ENCODE data around the gene SPATA31E1.

SPATA31E1 gene

GRCh38 chr9:87864915-87865314 is 17.8 kb upstream of the SPATA31E1 start:
- no peak for DNase-seq

DNA sequence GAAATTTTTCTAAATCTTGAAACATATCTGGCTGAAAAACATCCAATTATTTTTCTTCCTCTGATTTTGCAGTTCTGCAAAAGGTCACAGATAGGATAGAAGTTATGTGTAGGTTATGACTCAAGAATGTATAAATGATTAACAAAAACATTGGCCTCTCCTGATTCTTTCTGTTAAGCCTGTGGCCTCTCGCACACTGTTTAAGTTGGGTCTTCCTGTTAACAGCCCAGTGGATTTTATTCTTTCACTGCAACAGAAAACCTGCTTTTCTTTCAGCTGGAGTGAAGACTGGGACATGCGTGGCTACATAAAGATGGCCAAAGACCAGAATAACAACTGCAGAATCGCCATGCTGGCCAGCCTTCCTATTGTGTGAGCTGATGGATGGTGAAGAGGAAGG is 17.1 kb upstream of the SPATA31E1 start:
- DNase-seq: no peak

GRCh38 chr9:87867391-87867790 is 15.3 kb upstream of the SPATA31E1 start:
- no peak for DNase-seq

DNA sequence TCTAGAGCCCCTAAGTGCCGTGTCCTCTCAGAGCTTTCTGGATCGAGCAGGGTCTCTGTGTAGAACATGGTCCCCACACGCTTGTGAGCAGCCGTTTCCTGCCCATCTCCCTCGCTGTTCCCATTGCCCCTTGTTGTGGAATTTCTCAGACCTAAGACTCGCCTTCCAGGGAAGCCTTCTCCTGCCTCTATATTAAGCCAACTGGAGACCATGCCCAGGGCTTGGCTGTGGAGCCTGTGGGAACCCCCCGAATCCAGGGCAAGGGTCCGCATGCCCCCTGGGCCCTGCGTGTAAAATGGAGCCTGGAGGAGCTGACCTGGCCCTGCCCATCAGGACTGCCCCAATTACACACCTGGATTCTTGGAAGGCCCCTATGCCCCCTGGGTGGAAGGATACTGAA is 14.5 kb upstream of the SPATA31E1 start:
- DNase-seq: no peak

DNA sequence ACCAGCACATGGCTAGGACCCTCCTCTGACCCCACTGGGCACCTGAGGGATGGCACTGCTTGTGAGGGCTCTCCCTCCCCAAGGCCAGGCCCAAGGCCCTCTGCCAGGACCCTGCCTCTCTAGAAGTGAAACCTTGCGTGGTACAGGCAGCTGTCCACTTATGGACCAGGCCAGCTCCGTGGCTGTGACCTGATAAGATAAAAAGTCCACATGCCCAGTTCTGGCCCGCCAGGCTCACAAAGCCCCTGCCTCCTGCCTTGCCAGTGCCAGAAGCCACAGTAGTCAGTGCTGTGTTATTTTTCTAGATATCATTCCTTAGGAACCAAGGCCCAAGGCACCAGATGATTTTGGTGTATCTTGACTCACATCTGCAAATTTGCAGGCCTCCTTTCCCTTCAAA is 14.0 kb upstream of the SPATA31E1 start:
- DNase-seq: no peak

DNA sequence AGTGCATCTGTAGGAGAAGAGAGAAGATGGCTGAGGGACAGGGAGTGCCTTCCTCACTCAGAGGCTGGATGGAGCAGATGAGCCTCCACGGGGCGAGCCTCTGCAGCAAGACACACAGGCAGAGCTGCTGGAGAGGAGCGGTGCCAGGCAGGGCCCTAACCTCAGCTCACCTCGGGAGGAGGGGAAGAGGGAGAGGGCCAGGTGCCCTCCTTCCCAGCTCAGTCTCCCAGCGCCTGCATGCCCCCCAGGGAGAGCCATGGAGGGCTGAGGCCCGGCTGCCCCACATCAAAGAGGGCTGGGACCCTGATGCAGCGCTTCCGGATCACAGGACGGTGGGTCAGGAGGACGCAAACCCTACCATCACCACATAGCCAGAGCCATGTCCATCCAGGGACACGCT is 13.6 kb upstream of the SPATA31E1 start:
- DNase-seq: no peak

- no peak for DNase-seq
Observed at GRCh38 chr9:87871425-87872078, 11.1 kb upstream of the SPATA31E1 start.

DNA sequence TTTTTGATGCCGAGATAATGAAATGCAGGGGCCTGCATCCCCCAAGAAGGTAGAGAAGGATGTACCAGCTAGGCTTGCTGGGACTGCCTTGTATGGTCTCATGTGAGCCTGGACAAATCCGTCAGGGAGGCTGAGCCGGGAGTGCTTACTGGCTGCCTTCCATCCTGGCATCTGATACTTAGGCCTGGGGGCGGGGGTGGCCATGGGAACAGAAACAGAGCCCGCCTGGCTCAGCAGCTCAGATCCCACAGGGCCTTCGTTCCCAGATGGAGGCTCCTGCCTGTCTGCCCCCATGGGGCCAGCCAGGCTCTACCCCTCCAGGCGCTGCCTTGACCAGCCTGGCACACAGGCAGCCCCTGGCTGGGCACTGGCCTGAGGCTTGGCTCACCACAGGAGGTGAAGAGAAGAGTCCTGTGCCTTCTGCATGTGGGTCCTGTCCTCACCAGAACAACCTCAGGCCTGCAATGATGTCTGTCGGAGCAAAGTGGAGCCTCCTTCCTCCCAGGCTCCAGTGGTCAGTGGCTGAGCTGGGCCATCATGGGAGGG is 10.5 kb upstream of the SPATA31E1 start:
- no peak for DNase-seq

GRCh38 chr9:87873607-87874303 is 8.9 kb upstream of the SPATA31E1 start:
- DNase-seq: no peak

DNA sequence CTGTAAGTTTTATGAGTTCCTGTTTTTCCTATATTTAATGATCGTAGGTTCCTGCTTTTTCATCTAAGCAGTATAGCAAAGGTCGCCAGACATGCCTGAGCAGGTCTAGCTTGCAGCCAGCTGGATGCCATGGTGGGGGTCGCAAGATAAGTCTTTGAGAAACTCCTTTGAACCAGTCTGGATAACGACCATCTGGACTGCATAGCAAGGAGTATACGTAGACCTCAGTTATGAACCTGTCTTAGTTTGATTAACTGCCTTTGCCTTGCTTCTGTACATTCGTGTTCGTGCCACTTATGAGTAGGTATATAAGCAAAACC is 8.4 kb upstream of the SPATA31E1 start:
- no peak for DNase-seq

GRCh38 chr9:87875060-87875459 is 7.6 kb upstream of the SPATA31E1 start:
- no peak for DNase-seq

DNA sequence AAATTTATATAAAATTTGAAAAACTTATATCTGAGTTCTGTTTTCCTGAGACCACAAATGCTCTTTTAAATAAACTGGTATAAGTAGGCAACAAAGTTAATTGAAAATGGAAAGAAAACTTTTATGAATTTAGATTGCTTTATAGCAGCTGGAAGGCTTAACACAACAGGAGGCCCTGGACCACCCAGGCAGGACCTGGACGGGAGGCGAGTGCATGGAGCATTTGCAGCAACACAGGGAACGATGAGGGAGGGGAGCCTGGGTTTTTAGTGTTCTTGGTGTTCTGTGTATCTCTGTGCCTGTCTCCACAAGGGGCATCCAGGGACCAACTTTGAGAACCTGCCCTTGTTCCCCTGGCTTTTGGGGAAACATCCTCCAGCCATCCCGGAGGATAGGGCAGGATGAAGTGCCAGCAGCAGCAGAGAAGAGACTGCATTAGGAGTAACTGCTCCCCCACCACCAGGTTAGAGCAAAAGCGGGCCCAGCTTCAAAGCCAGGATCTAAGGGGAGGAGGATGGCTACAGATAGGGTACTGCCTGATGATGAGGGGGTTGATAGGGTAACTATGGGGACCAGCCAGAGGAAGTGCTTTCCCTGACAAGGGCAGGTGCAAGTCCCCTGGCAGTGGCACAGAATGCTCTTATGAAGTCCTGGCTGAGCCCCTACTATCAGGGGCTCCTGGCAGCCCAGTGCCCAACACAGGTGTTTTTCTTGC is 6.7 kb upstream of the SPATA31E1 start:
- no peak for DNase-seq

DNA sequence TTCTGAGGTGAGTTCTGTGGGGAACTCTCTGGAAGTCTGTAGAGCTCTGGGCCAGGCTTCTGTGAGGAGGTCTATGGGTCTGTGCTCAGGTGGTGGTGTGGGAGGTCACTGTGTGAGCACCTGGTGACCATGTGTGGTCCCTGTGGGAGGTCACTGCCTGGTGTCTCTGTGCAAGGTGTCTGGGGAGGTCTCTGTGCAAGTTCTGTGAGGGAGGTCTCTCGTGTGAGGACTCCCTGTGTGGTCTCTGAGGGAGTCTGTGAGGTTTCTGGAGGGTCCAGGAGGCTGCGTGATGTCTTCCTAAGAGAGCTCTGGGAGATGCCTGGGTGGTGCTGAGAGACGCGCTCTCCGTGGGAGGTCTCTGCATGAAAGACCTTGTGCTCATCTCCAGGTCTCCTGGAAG is 6.0 kb upstream of the SPATA31E1 start:
- DNase-seq: no peak

- DNase-seq: no peak
Observed at GRCh38 chr9:87878989-87879511, 3.6 kb upstream of the SPATA31E1 start.

- DNase-seq: no peak
Observed at GRCh38 chr9:87880116-87880515, 2.6 kb upstream of the SPATA31E1 start.

DNA sequence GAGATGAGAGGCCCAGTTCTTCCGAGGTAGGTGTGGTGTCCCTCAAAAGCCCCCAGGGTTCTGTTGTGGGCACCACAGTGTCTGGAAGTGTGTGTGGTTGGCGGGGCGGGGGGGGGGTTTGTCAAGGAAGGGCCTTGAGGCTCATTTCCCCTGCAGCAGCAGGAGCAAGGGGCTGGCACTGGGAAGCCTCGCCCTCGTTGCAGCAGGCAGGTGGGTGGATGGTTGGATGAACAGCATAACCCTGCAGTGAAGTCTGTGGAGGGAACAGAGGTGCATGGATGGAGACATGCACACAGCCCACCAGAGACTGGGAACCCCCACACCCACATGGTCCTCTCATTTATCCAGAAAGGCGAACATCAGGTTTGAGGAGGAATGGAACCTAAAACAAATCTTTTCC is 2.0 kb upstream of the SPATA31E1 start:
- DNase-seq: no peak

DNA sequence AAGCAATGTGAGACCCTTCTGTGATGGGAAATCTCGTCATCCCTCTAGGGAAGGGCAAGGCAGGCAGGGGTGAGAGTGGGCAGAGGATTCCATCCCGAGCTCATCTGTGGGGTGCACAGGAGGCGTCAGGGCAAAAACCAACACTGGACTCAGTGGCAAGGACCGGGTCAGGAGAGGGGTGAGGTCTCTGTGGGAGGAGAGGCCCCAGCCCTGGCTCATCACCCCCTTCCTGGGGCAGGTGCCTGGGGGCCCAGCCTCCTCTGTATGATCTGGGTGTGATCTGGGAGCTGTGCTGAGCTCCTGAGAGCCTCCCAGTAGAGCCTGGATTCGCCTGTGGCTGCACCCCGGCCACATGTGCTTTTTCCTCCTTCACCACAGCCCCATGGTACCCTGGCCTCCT is 597 bp downstream of the SPATA31E1 start:
- no peak for DNase-seq

DNA sequence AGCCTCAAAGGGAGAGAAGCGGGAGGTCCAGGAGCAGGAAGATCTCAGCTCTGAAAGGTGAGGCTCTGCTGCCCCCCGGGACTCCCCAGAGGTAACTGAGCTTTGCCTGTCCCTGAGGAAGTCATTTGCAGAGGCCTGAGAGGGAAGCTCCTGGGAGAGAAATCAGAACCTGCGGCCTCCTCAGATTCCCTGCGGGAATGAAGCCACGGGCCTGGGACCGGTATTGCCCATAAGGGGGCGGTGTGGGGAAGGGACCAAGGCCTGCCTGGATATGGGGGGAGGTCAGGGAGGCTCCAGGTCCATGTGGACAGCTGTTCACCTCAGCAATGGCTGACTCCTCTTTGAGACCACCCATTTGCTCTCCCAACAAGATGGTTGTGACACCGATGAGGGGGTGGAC is 1.3 kb downstream of the SPATA31E1 start:
- DNase-seq: no peak

DNA sequence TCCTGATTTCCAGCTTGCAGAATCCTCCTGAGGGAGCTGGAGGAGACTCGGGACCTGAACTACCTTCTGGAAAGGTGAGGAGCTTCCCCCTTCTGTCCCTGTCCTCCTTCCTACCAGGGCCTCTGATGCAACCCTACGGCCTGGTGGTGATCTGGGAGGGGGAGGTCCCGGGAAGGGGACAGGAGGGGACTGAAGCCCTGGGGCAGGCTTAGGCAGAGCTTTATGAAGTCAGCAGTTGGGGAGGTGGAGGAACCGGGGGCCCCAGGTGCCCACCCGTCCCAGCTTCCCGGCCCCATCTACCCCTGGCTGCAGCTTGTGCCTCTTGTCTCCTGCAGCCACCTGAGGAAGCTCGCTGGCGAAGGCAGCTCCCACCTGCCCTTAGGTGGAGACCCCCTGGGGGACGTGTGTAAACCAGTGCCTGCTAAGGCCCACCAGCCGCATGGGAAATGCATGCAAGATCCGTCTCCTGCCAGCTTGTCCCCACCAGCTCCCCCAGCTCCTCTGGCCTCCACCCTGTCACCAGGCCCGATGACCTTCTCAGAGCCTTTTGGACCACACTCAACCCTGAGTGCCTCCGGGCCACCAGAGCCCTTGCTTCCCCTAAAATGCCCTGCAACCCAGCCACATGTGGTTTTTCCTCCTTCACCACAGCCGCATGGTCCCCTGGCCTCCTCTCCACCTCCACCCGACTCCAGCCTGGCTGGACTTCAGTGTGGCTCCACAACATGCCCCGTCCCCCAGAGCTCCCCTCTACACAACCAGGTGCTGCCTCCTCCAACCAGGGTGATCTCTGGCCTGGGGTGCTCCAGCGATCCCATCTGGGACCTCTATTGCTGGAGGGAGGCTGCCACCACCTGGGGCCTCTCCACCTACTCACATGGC is 2.1 kb downstream of the SPATA31E1 start:
- no peak for DNase-seq

DNA sequence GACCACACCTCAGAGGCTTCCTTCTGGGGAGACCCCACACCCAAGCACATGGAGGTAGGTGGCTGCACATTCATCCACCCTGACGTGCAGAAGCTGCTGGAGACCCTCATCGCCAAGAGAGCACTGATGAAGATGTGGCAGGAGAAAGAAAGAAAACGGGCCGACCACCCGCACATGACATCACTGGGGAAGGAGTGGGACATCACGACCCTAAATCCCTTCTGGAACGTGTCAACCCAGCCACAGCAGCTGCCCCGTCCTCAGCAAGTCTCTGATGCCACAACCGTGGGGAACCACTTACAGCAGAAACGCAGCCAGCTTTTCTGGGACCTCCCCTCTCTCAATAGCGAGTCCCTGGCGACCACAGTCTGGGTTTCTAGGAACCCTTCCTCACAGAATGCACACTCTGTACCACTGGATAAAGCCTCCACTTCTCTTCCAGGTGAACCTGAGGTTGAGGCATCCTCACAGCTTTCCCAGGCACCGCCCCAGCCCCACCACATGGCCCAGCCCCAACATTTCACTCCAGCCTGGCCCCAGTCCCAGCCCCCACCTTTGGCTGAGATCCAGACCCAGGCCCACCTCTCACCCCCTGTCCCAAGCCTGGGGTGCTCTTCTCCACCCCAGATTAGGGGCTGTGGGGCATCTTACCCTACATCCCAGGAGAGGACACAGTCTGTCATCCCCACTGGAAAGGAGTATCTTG is 3.0 kb downstream of the SPATA31E1 start:
- DNase-seq: no peak

GRCh38 chr9:87886210-87886932 is 3.7 kb downstream of the SPATA31E1 start:
- no peak for DNase-seq

Data from stimulated activated naive CD4-positive, alpha-beta T cell treated with Interleukin-2 at 50 U/mL for 16 hours (primary cell).